ENCODE data around the gene BPI.

GRCh38 chr20:38338849-38339520 lies 35.0 kb downstream of the BPI start:
- TF ChIP-seq CTCF (IDR thresholded peaks at IDR 0.05; ENCODE audit: low read depth, low read length) = peak; percentile 44
- no peak for TF ChIP-seq EZH2phosphoT487 (IDR thresholded peaks at IDR 0.05; ENCODE audit: low read depth)
